ENCODE results near the gene COL7A1.
A peak's percentile ranks its signal among the peaks of the same experiment; 100 is the strongest.

The COL7A1 gene

DNA sequence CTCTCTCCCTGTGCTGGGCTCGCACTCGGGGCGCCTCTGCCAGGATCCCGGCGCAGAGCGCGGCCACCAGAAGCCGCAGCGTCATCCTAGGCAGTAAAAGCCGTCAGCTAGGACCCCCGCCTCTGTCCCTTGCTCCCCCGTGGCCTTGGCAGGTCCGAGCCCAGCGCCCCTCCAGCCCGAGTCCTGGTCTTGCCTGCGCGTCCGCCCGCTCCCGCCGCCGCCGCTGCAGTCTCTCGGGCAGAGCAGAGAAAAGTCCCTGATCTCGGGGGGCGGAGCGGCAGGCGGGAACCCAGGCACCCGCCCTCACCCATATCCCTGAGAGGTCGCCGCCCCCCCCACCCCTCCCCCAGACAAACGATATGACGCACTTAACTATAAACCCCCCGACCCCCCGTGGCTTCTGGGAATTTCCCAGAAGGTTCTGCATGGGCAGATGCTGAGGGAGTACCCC is at the start of gene COL7A1:
Gene COL7A1 (minus strand): TSS at position 255 of the 451 bp plus-strand sequence. CDS start 170 bp downstream, at position 85.
- no peak for DNase-seq (ENCODE audit: low read depth)

DNA sequence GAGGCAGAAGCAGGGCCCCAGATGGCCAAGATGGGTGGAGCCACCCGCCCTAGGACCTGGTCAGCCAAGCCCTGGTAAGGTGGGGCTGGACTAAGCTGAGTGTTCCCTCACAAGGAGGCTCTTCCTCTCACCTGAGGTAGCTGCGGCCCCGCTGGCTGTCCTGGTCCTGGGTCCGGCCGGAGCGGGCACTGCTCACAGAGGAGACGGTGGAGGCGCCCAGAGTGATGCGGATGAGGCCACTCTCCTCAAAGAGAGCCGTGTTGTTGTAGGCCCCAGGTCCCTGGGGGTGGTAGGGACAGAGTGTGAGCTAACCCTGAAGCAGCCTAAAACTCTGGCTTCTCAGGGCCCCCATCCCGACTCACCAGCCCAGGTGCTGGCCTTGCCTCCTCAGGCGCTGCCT is 47.5 kb upstream of the COL7A1 start:
- DNase-seq (ENCODE audit: low read depth), result no peak

- DNase-seq (ENCODE audit: low read depth), result no peak
Measured at GRCh38 chr3:48641396-48641795, 46.3 kb upstream of the COL7A1 start.

- no peak for DNase-seq (ENCODE audit: low read depth)
Measured at GRCh38 chr3:48639944-48640606, 44.9 kb upstream of the COL7A1 start.

DNA sequence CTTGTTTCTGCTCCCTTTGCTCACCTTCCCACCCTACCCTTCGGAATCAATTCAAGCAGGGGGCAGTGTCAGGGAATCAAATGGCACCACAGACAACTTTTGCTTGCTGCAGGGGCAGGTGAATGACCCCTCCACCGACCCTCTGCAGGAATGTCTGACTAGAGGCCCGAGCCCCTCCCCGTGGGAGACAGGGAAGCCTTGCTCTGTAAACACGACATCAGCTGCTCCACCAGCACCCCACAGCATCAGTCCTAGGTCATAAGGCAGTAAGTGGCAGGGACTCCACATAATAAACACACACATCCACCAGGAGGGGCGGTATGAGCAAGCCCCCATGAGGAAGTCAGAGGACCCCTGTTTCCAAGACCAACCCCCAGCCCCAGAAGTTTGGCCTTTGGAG is 42.2 kb upstream of the COL7A1 start:
- no peak for DNase-seq (ENCODE audit: low read depth)

- DNase-seq (ENCODE audit: low read depth), result no peak
Measured at GRCh38 chr3:48636149-48636655, 41.1 kb upstream of the COL7A1 start.

- DNase-seq (ENCODE audit: low read depth), result peak; percentile 92
Measured at GRCh38 chr3:48635222-48636021, 40.3 kb upstream of the COL7A1 start, which contains the start of gene SLC26A6. Gene SLC26A6 (minus strand): TSS chr3:48635461. CDS start chr3:48635393, 68 bp downstream.

GRCh38 chr3:48634661-48635221 is 39.6 kb upstream of the COL7A1 start:
- peak; percentile 26 for DNase-seq (ENCODE audit: low read depth)

DNA sequence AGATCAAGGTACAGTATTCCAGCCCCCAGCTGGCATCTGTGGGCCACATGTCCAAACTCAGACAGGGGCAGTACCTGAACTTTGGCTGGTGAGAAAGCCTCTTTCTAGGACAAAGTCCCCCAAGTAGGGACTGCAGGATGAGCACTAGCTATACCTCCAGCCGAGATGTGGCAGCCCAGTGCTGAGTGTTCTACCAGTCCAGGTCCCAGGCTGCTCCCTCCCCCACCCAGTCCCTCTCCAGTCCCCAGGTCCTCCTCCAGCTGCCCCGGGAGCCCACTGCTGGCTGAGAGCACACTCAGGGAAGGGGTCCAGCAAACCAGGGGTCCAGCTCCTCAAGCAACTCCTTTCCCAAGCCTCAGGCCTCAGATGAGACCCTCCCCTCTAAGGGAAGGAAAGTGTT is 38.6 kb upstream of the COL7A1 start:
- DNase-seq (ENCODE audit: low read depth), result no peak

DNA sequence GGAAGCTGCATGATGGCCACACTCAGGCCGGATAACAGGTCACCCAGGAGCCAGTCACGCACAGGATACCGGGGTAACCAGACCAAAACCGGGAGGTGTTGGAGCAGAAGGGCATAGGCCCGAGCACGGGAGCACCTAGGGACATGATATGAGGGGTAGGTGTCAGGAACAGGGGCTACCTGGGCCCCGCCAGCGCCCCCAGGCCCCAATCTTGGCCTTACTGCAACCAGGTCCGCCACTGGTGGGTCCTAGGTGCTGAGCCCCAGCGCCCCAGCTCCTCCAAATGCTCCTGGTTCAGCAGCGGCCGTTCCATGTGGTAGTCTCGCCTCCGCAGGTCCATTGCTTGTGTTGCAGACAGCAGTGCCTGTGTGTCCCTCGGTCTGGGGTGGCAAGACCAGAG is 38.1 kb upstream of the COL7A1 start:
- no peak for DNase-seq (ENCODE audit: low read depth)

DNA sequence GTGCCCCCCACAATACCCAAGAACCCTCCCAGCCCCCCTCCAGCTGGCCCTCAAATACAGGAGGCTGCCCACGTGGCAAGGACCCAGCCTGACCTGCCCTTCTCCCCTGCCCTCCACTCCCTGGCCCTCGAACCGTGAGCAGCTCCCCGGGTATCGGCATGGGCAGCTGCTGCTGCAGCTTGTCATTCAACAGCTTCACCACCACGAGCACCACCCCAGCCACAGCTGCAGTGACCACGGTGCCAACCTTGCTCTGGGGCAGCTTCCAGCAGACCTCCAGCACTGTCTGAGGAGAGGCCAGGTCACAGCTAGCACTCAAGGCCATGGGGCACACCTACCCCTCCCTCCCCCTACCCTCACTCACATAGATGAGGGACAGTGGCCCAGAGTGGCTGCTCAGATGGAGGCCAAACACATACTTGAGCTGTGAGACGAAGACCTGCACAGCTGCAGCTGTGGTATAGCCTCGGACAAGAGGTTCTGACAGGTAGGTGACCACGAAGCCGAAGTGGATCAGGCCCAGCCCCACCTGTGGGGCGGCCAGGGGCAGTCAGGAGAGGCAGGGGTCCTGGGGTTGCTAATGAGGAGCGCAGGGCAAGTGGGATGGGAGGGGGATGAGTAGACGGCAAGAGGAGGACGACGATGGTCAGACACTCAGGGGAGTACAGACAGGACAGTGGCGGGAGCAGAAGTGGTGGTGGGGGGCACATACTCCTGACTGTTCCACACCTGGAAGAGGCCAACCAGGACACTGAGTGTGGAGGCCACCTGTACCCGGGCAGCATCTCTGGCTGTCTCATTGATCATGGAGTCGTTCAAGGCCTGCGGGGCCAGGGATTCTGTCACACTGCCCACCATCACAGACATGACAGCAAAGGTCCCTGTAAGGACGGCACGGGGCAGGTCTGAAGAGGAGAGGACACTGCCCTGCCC is 36.7 kb upstream of the COL7A1 start:
- no peak for DNase-seq (ENCODE audit: low read depth)

DNA sequence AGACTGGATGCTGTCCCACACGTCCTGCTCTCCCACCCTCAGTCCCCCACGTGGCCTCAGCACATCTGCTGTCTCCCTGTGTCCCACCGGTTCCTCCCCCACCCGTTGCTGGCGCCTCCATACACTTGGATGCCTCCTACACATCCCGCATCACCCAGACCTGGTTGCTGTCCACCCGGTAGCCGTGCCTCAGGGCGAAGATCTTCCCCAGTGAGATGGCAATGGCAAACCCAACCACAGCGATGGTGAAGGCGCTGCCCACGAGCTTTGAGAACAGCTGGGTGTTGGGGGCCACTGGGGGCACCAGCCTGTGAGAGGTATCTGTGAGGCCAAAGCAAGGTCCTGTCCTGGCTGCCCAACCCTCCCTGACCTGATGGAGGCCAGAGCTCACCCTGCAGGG is 35.7 kb upstream of the COL7A1 start:
- DNase-seq (ENCODE audit: low read depth), result no peak

DNA sequence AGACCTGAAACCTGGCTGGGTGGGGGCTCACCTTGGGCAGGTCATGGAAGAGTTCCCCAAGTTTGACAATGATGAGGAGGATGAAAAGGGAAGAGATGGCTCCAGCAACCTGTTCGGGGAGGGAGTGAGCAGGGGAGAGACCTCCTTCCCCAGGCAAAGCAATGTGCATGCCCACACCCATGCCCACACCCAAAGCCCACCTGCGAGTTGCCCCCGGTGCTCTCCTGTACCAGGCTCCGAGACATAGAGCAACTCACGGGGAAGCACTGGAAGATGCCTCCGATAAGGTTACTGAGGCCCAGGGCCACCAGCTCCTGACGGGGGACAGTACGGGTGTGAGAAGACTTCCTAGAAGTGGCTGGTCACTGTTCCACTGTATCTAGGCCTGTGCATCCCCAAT is 35.3 kb upstream of the COL7A1 start:
- DNase-seq (ENCODE audit: low read depth), result no peak

- DNase-seq (ENCODE audit: low read depth), result no peak
Measured at GRCh38 chr3:48629894-48630293, 34.8 kb upstream of the COL7A1 start.

GRCh38 chr3:48628277-48629017 is 33.3 kb upstream of the COL7A1 start:
- DNase-seq (ENCODE audit: low read depth), result no peak

DNA sequence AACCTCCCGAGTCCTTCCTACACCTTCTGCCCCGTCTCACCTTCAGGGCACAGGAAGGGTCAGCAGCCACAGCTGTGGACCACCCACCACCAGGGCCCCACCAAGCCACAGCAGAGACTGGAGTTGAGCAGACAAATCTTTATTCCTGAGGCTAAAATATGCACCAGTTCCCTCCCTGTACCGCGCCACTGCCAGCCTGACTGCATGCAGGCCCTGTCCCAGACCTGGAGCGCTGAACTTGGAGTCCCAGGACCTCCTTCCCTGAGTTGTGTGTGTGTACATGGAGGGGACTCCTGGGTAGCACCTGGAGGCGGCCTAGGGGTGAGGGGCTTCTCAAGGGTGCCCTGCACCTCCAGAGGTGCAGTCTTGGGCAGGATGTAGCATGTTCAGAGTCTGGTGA is 30.5 kb upstream of the COL7A1 start:
- DNase-seq (ENCODE audit: low read depth), result no peak

DNA sequence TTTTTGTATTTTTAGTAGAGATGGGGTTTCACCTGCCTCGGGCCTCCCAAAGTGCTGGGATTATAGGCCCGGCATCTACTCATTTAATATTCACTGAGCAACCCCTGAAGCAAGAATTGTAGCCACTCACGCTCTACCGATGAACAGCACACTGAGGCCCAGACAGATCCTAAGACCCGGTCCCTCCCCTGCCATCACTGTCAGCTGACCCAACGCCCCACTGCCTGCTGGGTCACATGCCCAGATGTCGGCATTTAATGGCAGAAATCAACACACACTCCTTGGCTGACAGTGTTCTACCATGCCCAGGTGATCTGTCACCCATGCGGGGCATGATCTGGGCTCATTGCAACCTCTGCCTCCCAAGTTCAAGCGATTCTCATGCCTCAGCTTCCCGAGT is 29.6 kb upstream of the COL7A1 start:
- no peak for DNase-seq (ENCODE audit: low read depth)

DNA sequence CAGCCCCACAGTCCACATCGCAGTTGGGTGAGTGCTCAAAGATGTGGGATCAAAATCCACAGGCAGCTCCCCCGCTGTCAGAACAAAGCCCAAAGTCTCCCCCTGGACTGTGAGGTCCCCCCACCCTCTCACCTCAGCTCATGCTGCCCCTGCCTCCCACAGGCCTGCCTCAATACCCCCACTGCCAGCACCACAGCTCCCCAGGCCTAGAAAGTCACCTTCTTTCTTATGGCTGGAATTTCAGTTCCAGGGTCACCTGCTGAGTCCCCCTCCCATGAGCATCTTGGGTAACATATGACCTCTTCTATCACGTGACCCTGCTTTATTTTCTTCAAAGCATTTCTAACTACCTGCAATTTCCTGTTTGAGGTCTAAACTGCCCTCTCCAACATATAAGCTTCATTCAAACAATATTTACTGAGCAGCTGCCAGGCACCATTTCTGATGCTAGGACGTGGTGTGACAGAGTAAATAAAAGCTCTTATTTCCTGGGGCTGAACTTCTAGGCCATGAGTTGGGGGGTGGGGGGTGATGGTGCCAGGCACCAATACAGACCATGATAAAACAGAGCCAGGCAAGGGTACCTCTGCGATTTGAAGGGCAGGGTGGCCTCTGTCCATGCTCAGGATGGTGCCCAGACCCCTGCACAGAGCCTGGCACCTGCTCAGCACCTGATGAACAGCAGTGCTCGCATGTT is 28.9 kb upstream of the COL7A1 start:
- DNase-seq (ENCODE audit: low read depth), result no peak

GRCh38 chr3:48621461-48621869 is 26.3 kb upstream of the COL7A1 start, which contains the start of gene TMEM89:
Gene TMEM89 (minus strand): TSS chr3:48621769. CDS start chr3:48621756, 13 bp downstream.
- DNase-seq (ENCODE audit: low read depth), result no peak
